ENCODE results near the gene POC1B.

POC1B gene

DNA sequence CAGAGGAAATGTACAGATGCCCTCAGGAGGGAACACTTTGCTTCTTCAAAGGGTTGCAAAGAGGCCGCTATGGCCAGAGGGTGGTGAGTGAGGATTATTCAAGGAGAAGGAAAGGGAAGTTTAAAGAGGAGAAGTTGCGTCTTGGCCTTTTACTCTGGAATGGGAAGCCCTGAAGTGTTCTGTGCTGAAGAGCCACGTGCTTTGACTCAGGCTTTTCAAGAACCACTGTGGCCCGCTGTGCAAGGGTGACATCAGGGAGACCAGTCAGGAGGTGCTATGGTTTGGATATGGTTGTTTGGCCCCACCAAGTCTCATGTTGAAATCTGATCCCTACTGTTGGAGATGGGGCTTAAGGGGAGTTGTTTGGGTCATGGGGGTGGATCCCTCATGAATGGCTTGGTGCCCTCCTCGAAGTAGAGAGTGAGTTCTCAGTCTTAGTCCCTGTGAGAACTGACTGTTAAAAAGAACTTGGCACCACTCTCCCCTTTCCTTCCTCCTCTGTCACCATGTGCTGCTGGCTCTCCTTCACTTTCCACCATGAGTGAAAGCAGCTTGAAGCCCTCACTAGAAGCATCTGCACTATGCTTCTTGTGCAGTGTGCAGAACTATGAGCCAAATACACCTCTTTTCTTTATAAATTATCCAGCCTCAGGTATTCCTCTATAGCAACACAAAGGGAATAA lies 107.5 kb downstream of the POC1B start:
- DNase-seq (ENCODE audit: low spot score) = no peak

DNA sequence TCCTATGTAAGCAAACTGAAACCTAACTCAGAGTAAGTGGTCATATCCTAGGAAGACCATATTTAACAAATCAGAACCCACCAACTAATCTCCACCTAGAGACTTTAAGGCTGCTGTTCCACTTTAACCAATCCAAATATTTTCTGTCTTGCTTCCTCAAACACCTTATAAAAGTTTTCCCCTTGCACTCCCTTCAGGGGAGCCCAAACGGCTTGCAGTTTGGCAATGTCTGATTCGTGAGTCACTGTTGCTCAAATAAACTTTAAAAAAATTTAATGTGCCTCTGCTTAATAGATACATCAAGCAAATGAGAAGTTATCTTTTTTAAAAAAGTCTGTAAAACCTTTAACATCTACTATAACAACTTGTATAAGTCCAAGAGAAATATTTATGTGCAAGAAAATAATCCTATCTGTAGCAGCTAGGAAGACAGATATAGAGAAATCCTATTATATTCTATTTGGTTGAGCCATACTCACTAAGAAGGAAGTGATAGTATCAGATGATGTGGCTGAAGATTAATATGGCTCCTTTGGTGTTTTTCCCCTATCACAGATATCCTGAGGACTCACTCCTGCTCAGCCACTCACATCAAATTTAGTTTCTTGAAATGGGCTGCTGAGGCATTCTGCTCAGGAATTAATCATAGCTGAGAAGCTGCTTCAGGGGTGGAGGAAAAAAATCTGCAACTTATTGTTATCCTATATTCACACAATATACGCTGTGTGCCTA lies 108.4 kb downstream of the POC1B start:
- DNase-seq (ENCODE audit: low spot score) = peak; percentile 42

DNA sequence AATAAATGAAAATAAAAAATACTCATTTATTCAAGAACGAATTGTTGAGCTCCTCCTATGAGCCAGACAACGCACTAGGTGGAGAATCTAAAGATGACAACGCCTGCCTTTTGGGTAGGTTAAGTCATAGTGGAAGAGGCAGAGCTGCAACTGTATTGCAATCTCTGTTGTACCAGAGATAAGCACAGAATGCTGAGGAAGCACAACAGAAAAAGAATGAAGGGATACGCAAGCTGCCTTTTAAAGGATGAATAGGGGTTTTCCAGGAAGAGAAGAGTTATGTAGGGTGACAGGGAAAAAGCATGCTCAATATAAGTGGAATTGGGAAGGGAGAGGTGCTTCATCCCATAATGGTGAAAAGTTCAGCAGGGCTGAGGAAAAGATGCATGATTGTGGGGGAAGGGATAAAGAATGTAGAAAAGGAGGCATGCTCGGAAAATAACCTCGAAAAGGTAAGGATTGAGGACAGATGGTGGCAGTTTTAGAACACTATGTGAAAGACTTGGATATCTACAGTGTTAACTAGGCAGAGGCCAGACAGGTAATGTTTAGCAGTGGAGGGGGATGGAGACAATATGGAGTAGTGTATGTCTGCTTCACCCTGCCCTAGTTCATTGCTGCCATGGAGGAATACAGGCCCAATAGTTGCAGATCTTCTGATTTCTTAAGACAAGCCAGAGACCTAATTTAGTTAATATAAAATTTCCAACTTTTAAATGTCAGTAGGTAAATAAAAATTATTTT lies 109.6 kb downstream of the POC1B start:
- DNase-seq (ENCODE audit: low spot score) = no peak

DNA sequence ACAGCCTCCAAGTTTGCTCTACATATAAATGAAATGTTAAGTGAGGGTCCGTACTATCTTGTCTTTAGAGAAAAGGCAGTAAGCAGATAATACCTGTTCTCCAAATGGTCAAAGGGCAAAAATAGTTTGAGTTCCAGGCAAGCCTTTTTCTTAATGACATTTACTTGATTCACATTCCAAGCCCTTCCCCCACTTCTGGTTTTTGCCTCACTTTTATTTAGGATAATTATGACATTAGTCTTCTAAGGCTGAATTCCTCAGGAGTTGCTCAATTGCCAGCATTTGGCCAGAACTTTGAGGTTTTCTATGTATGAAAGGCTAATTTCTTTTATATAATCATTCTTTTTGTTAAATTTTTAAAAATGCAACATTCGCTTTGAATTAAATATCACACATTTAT lies 111.0 kb downstream of the POC1B start:
- peak; percentile 77 for DNase-seq (ENCODE audit: low spot score)

DNA sequence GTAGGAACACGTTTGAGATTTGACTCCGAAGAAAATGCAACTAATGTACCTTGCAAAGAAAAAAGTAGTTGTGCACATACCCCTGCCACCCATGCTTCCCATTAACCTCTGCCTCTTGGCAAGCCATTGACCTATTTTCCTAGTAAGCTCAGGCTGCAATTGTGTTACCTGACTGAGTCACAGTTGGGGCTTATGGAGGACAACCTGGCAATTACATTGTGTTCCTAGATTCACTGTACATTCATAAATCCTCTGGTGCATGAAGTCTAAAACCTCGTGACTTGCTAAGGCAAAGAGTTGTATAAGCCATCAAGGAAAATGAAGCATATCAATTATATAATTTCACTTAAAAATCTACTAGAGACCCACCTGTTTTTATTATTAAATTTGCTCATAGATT lies 111.5 kb downstream of the POC1B start:
- no peak for DNase-seq (ENCODE audit: low spot score)

DNA sequence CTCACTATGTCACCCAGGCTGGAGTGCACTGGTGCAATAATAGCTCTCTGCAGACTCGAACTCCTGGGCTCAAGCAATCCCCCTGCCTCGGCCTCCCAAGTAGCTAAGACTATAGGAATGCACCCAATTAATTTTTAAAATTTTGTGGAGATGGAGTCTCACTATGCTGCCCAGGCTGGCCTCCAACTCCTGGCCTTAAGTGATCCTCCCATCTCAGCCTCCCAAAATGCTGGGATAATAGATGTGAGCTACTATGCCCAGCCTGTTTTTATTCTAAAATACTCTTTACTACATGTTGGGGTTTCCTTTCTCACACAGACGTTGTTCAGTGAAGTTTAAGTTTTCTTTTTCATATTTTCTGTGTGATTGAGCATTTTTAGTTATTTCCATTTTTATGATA lies 112.6 kb downstream of the POC1B start:
- no peak for DNase-seq (ENCODE audit: low spot score)

DNA sequence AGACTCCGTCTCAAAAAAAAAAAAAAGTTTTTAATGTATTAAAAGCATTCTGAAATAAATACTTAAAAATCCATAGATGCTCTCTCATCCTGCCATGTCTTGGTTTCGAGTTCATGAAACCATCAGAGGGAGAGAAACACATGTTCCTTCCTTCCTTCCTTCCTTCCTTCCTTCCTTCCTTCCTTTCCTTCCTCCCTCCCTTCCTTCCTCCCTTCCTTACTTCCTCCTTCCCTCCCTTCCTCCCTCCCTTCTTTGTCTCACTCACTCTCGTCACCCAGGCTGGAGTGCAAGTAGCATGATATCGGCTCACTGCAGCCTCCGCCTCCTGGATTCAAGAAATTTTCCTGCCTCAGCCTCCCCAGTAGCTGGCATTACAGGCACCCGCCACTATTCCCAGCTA lies 113.2 kb downstream of the POC1B start:
- DNase-seq (ENCODE audit: low spot score) = no peak

DNA sequence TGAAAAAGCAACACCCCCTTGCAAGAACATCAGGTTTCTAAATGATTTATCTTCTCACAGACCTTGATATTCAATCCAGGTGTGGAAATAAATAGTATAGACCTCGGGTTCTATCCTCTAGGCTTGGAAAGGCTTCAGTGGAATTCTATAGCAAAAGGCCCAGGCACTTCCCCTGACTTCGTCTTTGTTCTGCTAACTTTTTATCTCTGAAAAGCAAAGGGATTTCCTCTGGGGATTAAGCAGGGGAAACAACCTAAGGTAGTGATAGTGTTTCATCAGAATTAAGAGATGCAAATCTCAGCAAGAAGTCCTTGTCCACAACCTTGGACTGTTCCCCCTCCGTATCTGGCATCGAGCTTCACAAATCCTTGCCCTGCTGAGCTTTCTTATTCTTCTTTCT lies 114.0 kb downstream of the POC1B start:
- no peak for DNase-seq (ENCODE audit: low spot score)

DNA sequence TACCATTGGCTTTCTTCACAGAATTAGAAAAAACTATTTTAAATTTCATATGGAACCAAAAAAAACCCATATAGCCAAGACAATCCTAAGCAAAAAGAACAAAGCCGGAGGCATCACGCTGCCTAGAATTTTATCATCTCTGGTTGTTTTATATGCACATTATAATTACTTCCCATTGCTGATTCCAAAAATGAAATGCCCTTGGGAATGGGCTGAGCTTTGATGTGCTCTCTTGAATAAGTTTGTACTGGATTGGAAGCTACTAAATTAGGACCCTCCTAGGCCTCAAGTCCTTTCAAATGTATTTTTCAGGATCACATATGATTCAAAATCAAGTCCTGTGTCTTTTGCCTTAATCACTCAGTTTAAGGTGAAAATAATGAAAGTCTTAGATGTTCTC lies 114.6 kb downstream of the POC1B start:
- DNase-seq (ENCODE audit: low spot score) = no peak

DNA sequence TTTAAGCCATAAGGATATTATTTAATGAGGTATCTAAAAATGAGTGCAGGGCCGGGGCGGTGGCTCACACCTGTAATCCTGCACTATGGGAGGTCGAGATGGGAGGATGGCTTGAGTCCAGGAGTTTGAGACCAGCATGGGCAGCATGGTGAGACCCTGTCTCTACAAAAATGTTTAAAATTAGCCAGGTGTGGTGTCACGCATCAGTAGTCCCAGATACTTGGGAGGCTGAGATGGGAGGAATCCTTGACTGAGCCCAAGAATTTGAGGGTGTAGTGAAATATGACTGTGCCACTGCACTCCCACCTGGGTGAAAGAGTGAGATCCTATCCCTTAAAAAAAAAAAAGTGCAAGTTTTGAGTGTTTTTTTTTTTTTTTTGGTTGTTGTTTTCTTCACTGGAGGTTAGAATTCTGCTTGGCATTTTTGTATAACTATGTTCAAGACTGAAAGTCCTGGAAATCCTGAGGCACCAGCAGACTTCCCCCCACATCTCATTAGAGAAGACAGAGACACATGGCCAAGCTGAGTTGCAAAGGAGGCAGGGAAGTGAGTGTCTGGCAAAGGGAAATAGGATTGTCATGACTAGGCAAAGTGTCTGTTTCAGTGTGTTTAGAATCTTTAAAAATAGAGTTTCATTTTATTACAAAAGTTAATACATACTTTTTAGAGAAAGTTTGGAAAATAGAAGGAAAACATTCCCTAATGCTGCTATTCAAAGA lies 120.1 kb downstream of the POC1B start:
- no peak for DNase-seq (ENCODE audit: low spot score)

DNA sequence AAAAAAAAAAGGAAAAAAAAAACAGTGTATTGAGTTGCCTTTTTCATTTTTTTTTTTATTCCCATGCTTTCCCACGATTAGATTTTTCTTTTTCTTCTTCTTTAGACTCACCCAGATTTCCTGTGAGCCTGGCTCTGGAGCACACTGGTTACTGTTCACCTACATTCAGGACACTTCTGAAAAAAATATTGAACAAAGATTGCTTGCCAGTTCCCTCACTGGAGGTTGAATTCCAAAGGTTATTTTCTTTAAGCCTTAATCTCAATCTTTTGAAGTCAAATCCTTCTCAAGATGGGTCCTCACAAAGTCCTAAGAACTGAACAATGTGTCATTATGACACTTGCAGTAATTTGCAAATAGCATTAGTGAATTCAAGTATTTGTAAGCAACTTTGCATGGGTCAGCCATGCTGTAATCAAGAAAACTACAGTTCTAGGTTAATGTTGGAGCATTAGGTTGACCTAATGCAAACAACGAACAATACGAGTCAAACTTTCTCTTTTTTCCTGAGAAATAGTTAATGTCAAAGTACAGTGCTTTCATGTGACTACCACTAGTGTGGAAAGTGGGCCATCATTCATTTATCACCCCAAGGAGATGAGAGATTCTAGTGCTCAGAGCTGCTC lies 124.3 kb downstream of the POC1B start:
- DNase-seq (ENCODE audit: low spot score) = no peak

DNA sequence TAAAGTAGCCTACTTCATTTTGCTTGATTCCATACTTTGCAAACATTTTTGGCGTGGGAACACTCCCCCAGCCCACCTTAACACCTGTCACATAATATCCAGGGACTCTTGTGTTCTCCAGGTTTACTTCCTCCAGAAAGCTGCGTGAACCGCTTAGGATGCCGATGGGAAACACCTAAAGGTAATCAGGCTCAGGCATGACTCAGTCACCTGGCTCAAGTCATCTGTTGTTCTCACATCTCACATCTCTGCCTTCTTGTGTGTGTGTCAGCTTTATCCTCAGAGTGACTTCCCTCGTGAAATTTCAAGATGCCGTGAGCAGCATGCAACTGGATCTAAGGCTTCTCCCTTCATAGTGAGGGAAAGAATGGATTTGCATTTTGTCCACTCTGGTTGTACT lies 125.4 kb downstream of the POC1B start:
- DNase-seq (ENCODE audit: low spot score) = no peak

DNA sequence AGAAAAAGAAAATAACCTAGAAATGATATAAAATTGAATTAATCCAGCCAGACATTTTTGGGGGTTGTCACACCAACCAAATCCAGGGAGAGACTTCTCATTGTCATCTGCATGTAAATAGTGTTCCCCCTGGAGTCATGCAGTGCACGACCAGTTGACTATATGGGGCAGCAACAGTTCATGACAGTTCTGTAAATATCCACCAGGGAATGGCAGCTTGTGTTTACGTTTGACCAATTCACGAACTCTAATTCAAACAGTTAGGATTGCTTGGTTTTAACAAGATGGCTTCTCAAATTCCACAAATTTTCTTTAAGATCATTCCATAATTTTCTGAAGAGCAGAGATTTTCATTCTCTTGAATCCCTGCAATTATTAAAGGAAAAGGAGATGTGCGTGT lies 130.1 kb downstream of the POC1B start:
- no peak for DNase-seq (ENCODE audit: low spot score)

DNA sequence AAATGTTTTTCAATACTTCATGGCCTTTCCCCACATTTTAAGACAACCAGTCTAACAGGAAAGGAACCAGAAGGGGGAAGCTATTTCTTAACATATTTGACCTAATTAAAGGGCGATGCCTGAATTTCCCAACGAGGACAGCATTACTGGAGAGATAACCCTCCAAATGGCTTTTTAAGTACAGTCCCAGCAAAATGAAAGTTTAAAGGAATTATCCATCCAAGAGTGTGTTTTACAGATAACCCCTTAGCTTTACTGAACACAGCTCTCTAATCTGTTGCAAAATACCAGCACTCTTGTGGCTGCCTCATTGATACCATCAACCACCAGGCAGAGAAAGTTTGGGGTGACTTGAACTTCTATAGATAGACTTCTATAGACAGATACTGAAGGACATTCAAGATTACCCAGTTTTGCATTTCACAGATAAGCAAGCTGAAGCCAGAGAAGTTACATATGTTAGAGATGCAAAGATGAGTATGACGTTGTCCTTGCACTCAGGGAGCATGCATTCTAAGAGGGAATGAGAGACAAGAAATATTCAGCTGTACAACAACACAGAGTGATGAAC lies 132.2 kb downstream of the POC1B start:
- no peak for DNase-seq (ENCODE audit: low spot score)

DNA sequence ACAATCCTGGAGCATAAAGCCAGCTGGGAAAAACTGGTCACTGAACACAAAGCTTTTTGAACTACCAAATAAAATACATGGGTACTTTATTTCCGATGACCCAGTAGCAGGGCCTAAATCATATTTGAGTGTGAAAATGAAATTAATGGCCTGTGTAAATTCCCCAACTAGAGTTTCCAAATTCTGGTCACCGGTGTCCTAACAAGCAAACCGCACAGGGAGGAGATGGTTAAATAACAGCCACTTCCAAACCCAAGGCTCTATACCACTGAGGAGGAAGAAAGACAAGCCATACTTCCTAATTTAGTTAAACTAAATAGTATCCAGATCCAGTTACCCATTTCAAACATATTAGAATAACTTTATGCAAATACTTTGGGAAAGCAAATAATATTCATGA lies 133.5 kb downstream of the POC1B start:
- no peak for DNase-seq (ENCODE audit: low spot score)

DNA sequence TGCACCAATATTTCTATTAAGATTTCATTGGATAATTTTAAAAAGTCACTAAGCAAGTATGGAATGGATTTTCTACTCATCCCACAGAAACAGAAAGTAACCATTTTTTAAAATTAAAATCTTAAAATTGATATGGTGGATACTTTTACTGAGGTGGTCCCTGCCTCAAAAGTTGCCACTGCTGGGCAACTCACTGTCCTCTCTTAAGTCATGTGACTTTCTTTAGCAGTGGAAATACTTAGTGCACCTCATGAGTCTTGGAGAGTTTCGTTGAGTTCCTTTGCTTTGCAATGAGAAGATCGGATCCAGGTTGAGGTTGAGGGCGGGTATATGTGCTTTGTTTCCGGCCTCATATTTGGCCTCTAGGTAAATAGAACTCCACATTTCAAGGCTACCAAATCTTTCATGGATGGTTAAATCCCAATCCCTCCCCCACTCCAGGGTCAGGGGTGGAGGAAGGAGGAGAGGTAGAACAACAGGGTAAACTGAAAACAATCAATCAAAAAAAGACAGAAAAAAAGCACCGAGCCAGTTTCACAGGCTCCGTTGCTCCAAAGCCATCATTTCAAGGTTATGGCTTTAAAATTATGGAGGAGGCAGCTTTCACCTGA lies 134.0 kb downstream of the POC1B start:
- no peak for DNase-seq (ENCODE audit: low spot score)

DNA sequence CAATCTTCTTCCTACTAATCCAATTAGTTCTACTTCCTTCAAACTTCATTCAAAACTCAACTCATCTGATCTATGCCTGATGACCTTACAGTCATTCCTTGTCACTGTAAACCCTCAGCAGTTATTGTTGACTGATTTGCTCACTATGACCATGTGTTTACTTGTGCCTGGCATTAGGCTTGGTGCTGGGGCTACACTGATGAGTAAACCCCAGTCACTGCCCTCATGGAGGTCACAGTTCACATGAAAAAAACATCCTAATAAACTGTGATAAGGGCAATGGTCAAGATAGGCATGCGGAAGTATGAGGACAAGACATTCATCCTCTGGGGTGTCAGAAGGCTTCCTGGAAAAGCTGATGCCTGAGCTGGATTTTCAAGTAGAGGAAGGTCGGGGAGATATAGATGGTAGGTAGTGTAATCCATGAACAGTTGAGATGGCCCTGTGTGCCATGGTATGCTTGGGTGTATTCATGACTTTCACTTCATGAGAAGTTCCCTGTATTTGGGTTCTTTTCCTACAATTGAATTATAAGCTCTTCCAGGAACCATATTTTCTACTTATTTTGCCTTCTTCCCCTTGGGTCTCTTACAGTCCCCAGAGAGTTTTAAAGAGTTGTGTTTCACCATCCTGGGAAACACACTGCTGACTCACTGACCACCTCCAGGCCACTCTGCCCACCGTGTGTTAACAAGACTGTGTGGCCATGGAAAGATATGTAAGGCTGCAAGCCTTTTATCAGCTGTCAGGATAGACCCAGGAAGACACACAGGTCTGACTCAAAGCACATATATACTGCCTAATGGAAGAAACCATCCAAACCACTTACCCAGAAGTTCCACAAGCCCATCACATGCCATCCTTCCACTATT lies 134.8 kb downstream of the POC1B start:
- peak; percentile 54 for DNase-seq (ENCODE audit: low spot score)

DNA sequence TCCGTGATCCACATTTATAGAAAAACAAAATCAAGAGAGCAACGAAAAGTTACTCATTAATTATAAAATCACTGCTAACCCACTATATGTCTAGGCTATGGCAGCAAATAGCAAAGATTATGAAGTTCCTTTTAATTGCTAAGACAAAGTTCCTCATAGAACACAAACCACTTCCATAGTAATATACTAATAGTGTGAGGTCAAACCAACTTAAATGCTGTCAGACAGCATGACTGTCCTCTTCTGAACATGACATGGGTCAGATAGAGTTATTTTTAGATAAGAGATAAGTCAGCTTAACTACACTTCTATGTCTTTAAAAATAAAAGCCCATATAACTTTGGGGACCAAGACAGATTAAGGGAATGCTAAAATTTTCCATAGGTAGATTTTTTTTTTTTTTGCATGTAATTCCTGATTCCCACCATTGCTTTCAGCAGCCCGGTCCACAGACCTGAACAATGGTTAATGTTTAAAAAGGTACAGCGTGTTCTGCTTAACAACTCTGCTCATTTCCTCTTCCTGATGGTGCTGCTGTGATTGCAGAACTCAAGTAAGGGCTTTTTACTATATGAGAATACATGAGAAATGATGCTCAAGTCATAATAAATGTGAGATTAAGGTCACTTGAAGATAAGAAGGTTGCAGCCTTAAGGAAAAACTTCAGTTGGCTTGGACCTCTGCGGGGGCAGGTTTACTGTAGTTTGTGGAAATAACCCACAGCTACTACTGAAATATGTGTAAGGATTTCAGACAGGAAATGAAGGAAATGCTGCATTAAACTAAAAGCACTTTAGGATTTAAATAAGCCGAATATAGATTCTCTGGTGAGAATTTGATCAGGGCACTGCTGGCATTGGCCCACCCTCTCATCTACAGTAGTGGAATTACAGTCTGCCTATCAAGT lies 135.8 kb downstream of the POC1B start:
- DNase-seq (ENCODE audit: low spot score) = no peak

DNA sequence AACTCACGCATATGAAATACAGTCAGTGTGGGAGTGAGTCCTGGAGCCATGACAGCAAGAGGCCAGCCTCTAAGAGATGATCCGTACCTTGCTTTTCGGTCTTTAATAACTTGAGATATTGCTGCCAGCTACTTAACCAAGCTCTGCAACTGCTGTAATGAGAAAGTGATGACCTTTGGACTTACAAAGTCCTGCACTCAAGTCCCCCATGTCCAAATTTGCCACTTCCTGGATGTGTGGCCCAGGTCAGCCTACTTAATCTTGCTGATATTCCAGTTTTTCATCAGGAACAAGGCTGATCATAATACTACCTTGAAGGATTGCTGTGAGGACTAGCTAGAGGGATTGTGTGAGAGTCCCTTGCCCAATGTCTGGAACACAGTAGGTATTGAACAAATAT lies 139.7 kb downstream of the POC1B start:
- no peak for DNase-seq (ENCODE audit: low spot score)
